A549 (cell line): ENCODE data around the gene ATXN10. TPM values are rescaled to one million over a fixed set of nuclear protein-coding genes. Genes with fewer than 3 reads are reported as not detected.

Experiments used
- CBX2 ChIP-seq: fragments of 200-600 bp; sonication (generic); IDR thresholded peaks from 2 replicates; pipeline ENCODE4 v1.6.1; 2016; ENCODE audit warnings: low read depth, mild to moderate bottlenecking, borderline replicate concordance
- CHD2 ChIP-seq: fragments of 150-350 bp; IDR thresholded peaks from 2 replicates; pipeline ENCODE4 v1.6.1; 2014; ENCODE audit warnings: low read length; ENCODE audit not compliant: partially characterized antibody
- CHD4 ChIP-seq: fragments of 200-600 bp; sonication (generic); IDR thresholded peaks from 2 replicates; pipeline ENCODE4 v1.6.1; 2016; ENCODE audit warnings: antibody characterized with exemption, mild to moderate bottlenecking, borderline replicate concordance
- EHF ChIP-seq: fragments of 250-450 bp; sonication (Bioruptor Pico); IDR thresholded peaks from 2 replicates; pipeline ENCODE4 v1.5.0; 2020; ENCODE audit warnings: mild to moderate bottlenecking
- FOSB ChIP-seq: fragments of 250-450 bp; sonication (Bioruptor Pico); IDR thresholded peaks from 2 replicates; pipeline ENCODE4 v1.5.0; 2020; ENCODE audit warnings: mild to moderate bottlenecking, moderate library complexity
- FOXS1 ChIP-seq: fragments of 250-450 bp; sonication (Bioruptor Pico); IDR thresholded peaks from 2 replicates; pipeline ENCODE4 v1.5.0; 2020; ENCODE audit warnings: mild to moderate bottlenecking, moderate library complexity
- HEYL ChIP-seq: fragments of 250-450 bp; sonication (Bioruptor Pico); IDR thresholded peaks from 2 replicates; pipeline ENCODE4 v1.8.0; 2021; ENCODE audit warnings: mild to moderate bottlenecking, moderate library complexity
- HOXB13 ChIP-seq: fragments of 250-450 bp; sonication (Bioruptor Pico); IDR thresholded peaks from 2 replicates; pipeline ENCODE4 v1.5.0; 2020; ENCODE audit warnings: low read depth, mild to moderate bottlenecking, moderate library complexity
- HOXB5 ChIP-seq: fragments of 250-450 bp; sonication (Bioruptor Pico); IDR thresholded peaks from 2 replicates; pipeline ENCODE4 v1.5.0; 2020; ENCODE audit warnings: mild to moderate bottlenecking, moderate library complexity
- KDM5A ChIP-seq: fragments of 200-600 bp; sonication (generic); IDR thresholded peaks from 2 replicates; pipeline ENCODE4 v1.6.1; 2016; ENCODE audit warnings: antibody characterized with exemption, mild to moderate bottlenecking
- MAFK ChIP-seq: fragments of 450-650 bp; IDR thresholded peaks from 2 replicates; pipeline ENCODE4 v1.6.1; 2014; ENCODE audit not compliant: partially characterized antibody
- MAZ ChIP-seq: fragments of 150-350 bp; IDR thresholded peaks from 2 replicates; pipeline ENCODE4 v1.6.1; 2014; ENCODE audit warnings: antibody characterized with exemption, low read depth, low read length, borderline replicate concordance
- POLR2A ChIP-seq: IDR thresholded peaks from 2 replicates; pipeline ENCODE4 v1.6.1; 2012; ENCODE audit warnings: mild to moderate bottlenecking, low read length
- POLR2AphosphoS2 ChIP-seq: conservative IDR thresholded peaks from 2 replicates; pipeline ENCODE4 v1.6.1; 2012; ENCODE audit warnings: low read length, improper control_type of control experiment, inconsistent platforms
- RAD21 ChIP-seq, 2 experiments: fragments of >200 bp in 1 of 2; sonication (Bioruptor Twin) in 1 of 2; formaldehyde crosslinking in 1 of 2; IDR thresholded peaks in 1 of 2; conservative IDR thresholded peaks in 1 of 2; 2 replicates in 1 of 2; 3 replicates in 1 of 2; pipeline ENCODE4 v1.6.1; 2012 to 2018; ENCODE audit warnings: inconsistent platforms in 1 of 2
- RARB ChIP-seq: fragments of 250-450 bp; sonication (Bioruptor Pico); IDR thresholded peaks from 2 replicates; pipeline ENCODE4 v1.8.0; 2021; ENCODE audit warnings: mild to moderate bottlenecking, moderate library complexity
- ZC3H11A ChIP-seq: fragments of 450-650 bp; IDR thresholded peaks from 2 replicates; pipeline ENCODE4 v1.6.1; 2014; ENCODE audit warnings: antibody characterized with exemption, mild to moderate bottlenecking
- ZNF302 ChIP-seq: fragments of 250-450 bp; sonication (Bioruptor Pico); IDR thresholded peaks from 2 replicates; pipeline ENCODE4 v1.9.0; 2021; ENCODE audit warnings: inconsistent platforms, mild to moderate bottlenecking, moderate library complexity
- polyA plus RNA-seq, 4 experiments: library from polyadenylated mRNA; depleted of rRNA in 3 of 4; stranded (reverse); fragments of >200 nt; fragmentation: RNase III in 1 of 4; extraction: RNeasy Plus Mini Kit Qiagen cat#74134 plus additional on column Dnase treatment in 1 of 4; gene quantifications; 2 replicates in 3 of 4; 3 replicates in 1 of 4; pipeline ENCODE4 v1.2.3, GENCODE V29; 2011 to 2017
- TF ChIP-seq, protein P1 (sequence below): fragments of 250-450 bp; sonication (Bioruptor Pico); IDR thresholded peaks from 2 replicates; pipeline ENCODE4 v1.5.0; 2021; ENCODE audit warnings: mild to moderate bottlenecking, moderate library complexity, borderline replicate concordance
- TF ChIP-seq, protein P2 (sequence below): fragments of 250-450 bp; sonication (Bioruptor Pico); IDR thresholded peaks from 2 replicates; pipeline ENCODE4 v1.5.0; 2020; ENCODE audit warnings: low read depth, mild to moderate bottlenecking, moderate library complexity
- TF ChIP-seq, protein P3 (sequence below): fragments of 150-350 bp; IDR thresholded peaks from 2 replicates; pipeline ENCODE4 v1.6.1; 2014; ENCODE audit warnings: low read depth, mild to moderate bottlenecking, low read length
- TF ChIP-seq, protein P4 (sequence below): IDR thresholded peaks from 2 replicates; pipeline ENCODE4 v1.6.1; 2012
- TF ChIP-seq, protein P5 (sequence below): fragments of >200 bp; sonication (Bioruptor Twin); formaldehyde crosslinking; IDR thresholded peaks from 3 replicates; pipeline ENCODE4 v1.5.1; 2016
- TF ChIP-seq, protein P6 (sequence below): fragments of 200-600 bp; sonication (generic); IDR thresholded peaks from 2 replicates; pipeline ENCODE4 v1.6.1; 2016; ENCODE audit warnings: antibody characterized with exemption, mild to moderate bottlenecking, moderate library complexity

The ATXN10 gene
- polyA plus RNA-seq, 2 of the 4 experiments (the other 2 are of a cell fraction): 126 to 281 TPM

DNA sequence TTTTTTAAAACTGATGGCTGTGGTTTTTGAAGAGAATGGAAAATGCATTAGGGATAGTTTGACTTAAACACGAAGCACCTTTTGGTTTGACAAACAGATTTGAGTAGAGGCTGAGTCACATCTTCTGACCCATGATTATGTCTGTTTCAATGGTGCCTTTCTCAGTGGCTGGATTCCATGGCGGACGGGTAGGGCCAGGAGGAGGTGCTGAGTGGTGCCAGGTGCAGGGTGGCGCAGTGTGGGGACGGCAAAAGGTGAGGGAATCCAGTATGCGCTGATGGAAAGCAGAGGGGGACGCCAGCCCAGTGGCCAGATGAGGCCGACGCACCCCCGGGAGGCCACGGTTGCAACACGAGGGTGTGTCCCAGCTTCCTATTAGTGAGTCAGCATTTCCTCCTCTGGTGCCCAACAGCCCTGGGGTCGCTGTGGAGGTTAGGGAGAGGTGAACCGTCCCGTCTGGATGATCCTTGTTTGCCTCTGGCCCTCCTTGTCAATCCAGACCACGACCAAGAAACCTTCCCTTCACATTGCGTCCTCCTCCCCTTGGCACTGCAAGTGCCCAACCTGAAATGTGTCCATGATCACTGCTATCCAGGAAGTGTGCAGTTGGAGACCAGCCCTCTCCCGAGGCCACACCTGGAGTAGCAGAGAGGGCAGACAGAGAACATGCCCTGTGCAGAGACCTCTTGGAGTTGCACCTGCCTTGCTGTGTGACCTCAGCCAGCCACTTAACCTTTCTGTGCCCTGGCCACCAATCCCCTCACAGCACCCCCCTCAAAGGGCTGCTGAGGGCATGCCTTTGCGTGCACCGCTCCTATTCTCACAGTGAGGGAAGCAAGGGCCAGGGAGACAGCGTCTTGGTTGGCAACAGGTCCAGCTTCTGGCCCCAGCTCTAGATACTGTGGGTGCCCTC, 32.5 kb upstream of the ATXN10 start (continued):
- TF ChIP-seq KDM5A (no peak), CBX2 (no peak), RAD21 (conservative IDR thresholded peaks at IDR 0.05 in 1 of 2, IDR thresholded peaks at IDR 0.05 in 1 of 2) (peak; percentile 34 to 65; a peak in 4 of 5 replicates), HOXB5 (CRISPR knock-in tag) (peak; percentile 62), HEYL (CRISPR knock-in tag) (no peak), FOXS1 (CRISPR knock-in tag) (no peak), FOSB (CRISPR knock-in tag) (0 out of 2 replicates have a peak, but pooled peaks have one; percentile 44), RARB (CRISPR knock-in tag) (peak; percentile 94), HOXB13 (CRISPR knock-in tag) (peak; percentile 87), POLR2A (no peak), MAFK (peak; percentile 100), CHD2 (no peak), EHF (CRISPR knock-in tag) (peak; percentile 68), ZNF302 (0 out of 2 replicates have a peak, but pooled peaks have one; percentile 14), POLR2AphosphoS2 (no peak), ZC3H11A (no peak), CHD4 (no peak), MAZ (no peak)
- TF ChIP-seq, protein P1, sequence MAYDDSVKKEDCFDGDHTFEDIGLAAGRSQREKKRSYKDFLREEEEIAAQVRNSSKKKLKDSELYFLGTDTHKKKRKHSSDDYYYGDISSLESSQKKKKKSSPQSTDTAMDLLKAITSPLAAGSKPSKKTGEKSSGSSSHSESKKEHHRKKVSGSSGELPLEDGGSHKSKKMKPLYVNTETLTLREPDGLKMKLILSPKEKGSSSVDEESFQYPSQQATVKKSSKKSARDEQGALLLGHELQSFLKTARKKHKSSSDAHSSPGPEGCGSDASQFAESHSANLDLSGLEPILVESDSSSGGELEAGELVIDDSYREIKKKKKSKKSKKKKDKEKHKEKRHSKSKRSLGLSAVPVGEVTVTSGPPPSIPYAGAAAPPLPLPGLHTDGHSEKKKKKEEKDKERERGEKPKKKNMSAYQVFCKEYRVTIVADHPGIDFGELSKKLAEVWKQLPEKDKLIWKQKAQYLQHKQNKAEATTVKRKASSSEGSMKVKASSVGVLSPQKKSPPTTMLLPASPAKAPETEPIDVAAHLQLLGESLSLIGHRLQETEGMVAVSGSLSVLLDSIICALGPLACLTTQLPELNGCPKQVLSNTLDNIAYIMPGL: 0 out of 2 replicates have a peak, but pooled peaks have one; percentile 30
- TF ChIP-seq, protein P2, sequence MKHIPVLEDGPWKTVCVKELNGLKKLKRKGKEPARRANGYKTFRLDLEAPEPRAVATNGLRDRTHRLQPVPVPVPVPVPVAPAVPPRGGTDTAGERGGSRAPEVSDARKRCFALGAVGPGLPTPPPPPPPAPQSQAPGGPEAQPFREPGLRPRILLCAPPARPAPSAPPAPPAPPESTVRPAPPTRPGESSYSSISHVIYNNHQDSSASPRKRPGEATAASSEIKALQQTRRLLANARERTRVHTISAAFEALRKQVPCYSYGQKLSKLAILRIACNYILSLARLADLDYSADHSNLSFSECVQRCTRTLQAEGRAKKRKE (CRISPR knock-in tag): peak; percentile 68
- TF ChIP-seq, protein P3, sequence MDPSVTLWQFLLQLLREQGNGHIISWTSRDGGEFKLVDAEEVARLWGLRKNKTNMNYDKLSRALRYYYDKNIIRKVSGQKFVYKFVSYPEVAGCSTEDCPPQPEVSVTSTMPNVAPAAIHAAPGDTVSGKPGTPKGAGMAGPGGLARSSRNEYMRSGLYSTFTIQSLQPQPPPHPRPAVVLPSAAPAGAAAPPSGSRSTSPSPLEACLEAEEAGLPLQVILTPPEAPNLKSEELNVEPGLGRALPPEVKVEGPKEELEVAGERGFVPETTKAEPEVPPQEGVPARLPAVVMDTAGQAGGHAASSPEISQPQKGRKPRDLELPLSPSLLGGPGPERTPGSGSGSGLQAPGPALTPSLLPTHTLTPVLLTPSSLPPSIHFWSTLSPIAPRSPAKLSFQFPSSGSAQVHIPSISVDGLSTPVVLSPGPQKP: no peak
- TF ChIP-seq, protein P4, sequence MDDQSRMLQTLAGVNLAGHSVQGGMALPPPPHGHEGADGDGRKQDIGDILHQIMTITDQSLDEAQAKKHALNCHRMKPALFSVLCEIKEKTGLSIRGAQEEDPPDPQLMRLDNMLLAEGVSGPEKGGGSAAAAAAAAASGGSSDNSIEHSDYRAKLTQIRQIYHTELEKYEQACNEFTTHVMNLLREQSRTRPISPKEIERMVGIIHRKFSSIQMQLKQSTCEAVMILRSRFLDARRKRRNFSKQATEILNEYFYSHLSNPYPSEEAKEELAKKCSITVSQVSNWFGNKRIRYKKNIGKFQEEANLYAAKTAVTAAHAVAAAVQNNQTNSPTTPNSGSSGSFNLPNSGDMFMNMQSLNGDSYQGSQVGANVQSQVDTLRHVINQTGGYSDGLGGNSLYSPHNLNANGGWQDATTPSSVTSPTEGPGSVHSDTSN: peak; percentile 87
- TF ChIP-seq, protein P5, sequence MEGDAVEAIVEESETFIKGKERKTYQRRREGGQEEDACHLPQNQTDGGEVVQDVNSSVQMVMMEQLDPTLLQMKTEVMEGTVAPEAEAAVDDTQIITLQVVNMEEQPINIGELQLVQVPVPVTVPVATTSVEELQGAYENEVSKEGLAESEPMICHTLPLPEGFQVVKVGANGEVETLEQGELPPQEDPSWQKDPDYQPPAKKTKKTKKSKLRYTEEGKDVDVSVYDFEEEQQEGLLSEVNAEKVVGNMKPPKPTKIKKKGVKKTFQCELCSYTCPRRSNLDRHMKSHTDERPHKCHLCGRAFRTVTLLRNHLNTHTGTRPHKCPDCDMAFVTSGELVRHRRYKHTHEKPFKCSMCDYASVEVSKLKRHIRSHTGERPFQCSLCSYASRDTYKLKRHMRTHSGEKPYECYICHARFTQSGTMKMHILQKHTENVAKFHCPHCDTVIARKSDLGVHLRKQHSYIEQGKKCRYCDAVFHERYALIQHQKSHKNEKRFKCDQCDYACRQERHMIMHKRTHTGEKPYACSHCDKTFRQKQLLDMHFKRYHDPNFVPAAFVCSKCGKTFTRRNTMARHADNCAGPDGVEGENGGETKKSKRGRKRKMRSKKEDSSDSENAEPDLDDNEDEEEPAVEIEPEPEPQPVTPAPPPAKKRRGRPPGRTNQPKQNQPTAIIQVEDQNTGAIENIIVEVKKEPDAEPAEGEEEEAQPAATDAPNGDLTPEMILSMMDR: 0 out of 3 replicates have a peak, but pooled peaks have one; percentile 8
- TF ChIP-seq, protein P6, sequence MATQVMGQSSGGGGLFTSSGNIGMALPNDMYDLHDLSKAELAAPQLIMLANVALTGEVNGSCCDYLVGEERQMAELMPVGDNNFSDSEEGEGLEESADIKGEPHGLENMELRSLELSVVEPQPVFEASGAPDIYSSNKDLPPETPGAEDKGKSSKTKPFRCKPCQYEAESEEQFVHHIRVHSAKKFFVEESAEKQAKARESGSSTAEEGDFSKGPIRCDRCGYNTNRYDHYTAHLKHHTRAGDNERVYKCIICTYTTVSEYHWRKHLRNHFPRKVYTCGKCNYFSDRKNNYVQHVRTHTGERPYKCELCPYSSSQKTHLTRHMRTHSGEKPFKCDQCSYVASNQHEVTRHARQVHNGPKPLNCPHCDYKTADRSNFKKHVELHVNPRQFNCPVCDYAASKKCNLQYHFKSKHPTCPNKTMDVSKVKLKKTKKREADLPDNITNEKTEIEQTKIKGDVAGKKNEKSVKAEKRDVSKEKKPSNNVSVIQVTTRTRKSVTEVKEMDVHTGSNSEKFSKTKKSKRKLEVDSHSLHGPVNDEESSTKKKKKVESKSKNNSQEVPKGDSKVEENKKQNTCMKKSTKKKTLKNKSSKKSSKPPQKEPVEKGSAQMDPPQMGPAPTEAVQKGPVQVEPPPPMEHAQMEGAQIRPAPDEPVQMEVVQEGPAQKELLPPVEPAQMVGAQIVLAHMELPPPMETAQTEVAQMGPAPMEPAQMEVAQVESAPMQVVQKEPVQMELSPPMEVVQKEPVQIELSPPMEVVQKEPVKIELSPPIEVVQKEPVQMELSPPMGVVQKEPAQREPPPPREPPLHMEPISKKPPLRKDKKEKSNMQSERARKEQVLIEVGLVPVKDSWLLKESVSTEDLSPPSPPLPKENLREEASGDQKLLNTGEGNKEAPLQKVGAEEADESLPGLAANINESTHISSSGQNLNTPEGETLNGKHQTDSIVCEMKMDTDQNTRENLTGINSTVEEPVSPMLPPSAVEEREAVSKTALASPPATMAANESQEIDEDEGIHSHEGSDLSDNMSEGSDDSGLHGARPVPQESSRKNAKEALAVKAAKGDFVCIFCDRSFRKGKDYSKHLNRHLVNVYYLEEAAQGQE: no peak
